ENCODE measurements around the gene SLC44A3.

GRCh38 chr1:94865360-94865759, 45.2 kb downstream of the SLC44A3 start:
- TF ChIP-seq CTCF (IDR thresholded peaks at IDR 0.05), result no peak
- no peak for TF ChIP-seq POLR2A (IDR thresholded peaks at IDR 0.05)
